Activated CD4-positive, alpha-beta memory T cell treated with anti-CD3 and anti-CD28 coated beads, Interleukin-2, amount 10 ng/mL, durations not matched to agents 7 days and 5 days (primary cell): ENCODE data around the gene EPS8L2. TPM values are rescaled to one million over a fixed set of nuclear protein-coding genes. Genes with fewer than 3 reads are reported as not detected.
"Not testable (repeated sequence)": the region's sequence is repeated elsewhere in the genome, so short reads cannot be mapped to it uniquely, and the experiment has no call there.

Source experiments
- CTCF ChIA-PET: fragments of 350-600 bp; sonication (Branson Sonifier 250); formaldehyde crosslinking; loops from one replicate; lab custom pipeline; 2021; ENCODE audit warnings: antibody characterized with exemption, inconsistent platforms; lab: Charles Lee
- POLR2A ChIA-PET: fragments of 350-600 bp; sonication (Branson Sonifier 250); formaldehyde crosslinking; loops from one replicate; lab custom pipeline; 2021; ENCODE audit warnings: antibody characterized with exemption; lab: Charles Lee
- DNase-seq: peaks from one replicate; pipeline ENCODE4 v3.0.0-alpha.2; 2020
- H3K27ac Mint-ChIP-seq: one replicate; pipeline ENCODE4 v1.8.0; 2021; ENCODE audit warnings: mild to moderate bottlenecking, mixed read lengths
- H3K27me3 Mint-ChIP-seq: one replicate; pipeline ENCODE4 v1.8.0; 2021; ENCODE audit warnings: mixed read lengths
- H3K36me3 Mint-ChIP-seq: one replicate; pipeline ENCODE4 v1.8.0; 2021; ENCODE audit warnings: low read depth, mixed read lengths
- H3K4me1 Mint-ChIP-seq: one replicate; pipeline ENCODE4 v1.8.0; 2021; ENCODE audit warnings: mixed read lengths
- H3K4me3 Mint-ChIP-seq: one replicate; pipeline ENCODE4 v1.8.0; 2021; ENCODE audit warnings: mild to moderate bottlenecking, mixed read lengths
- H3K9me3 Mint-ChIP-seq: one replicate; pipeline ENCODE4 v1.8.0; 2021; ENCODE audit warnings: mixed read lengths
- total RNA-seq, 2 experiments: library from RNA; stranded (reverse); gene quantifications; one replicate each; pipeline ENCODE4 v1.2.3, GENCODE V29; 2021

EPS8L2 gene
- total RNA-seq, 2 experiments from 2014 or later: 16.2 to 19.4 TPM

- ChIA-PET POLR2A (no interaction called here), CTCF (no interaction called here)
- Mint-ChIP-seq H3K9me3 (no peaks in the 10 kb centered on the region), H3K27ac (no peak overlapping the region), H3K27me3 (no peaks in the 10 kb centered on the region), H3K4me3 (no peak overlapping the region), H3K4me1 (no peaks in the 10 kb centered on the region), H3K36me3 (peaks cover 41% of the 10 kb centered on the region)
- DNase-seq: no peak
Measured at GRCh38 chr11:678297-678696, 27.7 kb upstream of the EPS8L2 start.

- no peak overlapping the region for H3K27ac Mint-ChIP-seq
- CTCF ChIA-PET: no interaction called here
- DNase-seq: no peak
- POLR2A ChIA-PET: interaction anchor here (0.6 kb wide), 1 partner anchor 133 kb away, joined by 7 read pairs; no protein-coding TSS in a partner anchor
- H3K9me3 Mint-ChIP-seq: no peaks in the 10 kb centered on the region
- H3K36me3 Mint-ChIP-seq: peaks cover 42% of the 10 kb centered on the region
- no peak overlapping the region for H3K4me3 Mint-ChIP-seq
- H3K27me3 Mint-ChIP-seq: no peaks in the 10 kb centered on the region
- H3K4me1 Mint-ChIP-seq: no peaks in the 10 kb centered on the region
Measured at GRCh38 chr11:679271-680207, 26.5 kb upstream of the EPS8L2 start.

GRCh38 chr11:680476-680875 lies 25.6 kb upstream of the EPS8L2 start:
- CTCF ChIA-PET: no interaction called here
- no peak overlapping the region for H3K27ac Mint-ChIP-seq
- peaks cover 45% of the 10 kb centered on the region for H3K36me3 Mint-ChIP-seq
- POLR2A ChIA-PET: interaction anchor here (1.2 kb wide), 1 partner anchor 15 kb away, joined by 3 read pairs; the partner anchor contains the start of genes DEAF1 and TMEM80
- no peaks in the 10 kb centered on the region for H3K4me1 Mint-ChIP-seq
- no peak overlapping the region for H3K4me3 Mint-ChIP-seq
- H3K27me3 Mint-ChIP-seq: no peaks in the 10 kb centered on the region
- no peak for DNase-seq
- H3K9me3 Mint-ChIP-seq: no peaks in the 10 kb centered on the region

- Mint-ChIP-seq H3K36me3 (peaks cover 45% of the 10 kb centered on the region), H3K27me3 (no peaks in the 10 kb centered on the region), H3K4me3 (no peak overlapping the region), H3K9me3 (no peaks in the 10 kb centered on the region), H3K4me1 (no peaks in the 10 kb centered on the region), H3K27ac (no peak overlapping the region)
- CTCF ChIA-PET: no interaction called here
- no peak for DNase-seq
- POLR2A ChIA-PET: interaction anchor here (1.2 kb wide), 1 partner anchor 14 kb away, joined by 3 read pairs; the partner anchor contains the start of genes DEAF1 and TMEM80
Measured at GRCh38 chr11:680970-681369, 25.1 kb upstream of the EPS8L2 start.

GRCh38 chr11:686451-687243 lies 19.4 kb upstream of the EPS8L2 start:
- H3K27me3 Mint-ChIP-seq: no peaks in the 10 kb centered on the region
- peaks cover 14% of the 10 kb centered on the region for H3K4me1 Mint-ChIP-seq
- no peak overlapping the region for H3K27ac Mint-ChIP-seq
- H3K36me3 Mint-ChIP-seq: peaks cover 52% of the 10 kb centered on the region
- DNase-seq: no peak
- no peaks in the 10 kb centered on the region for H3K9me3 Mint-ChIP-seq
- POLR2A ChIA-PET: no interaction called here
- CTCF ChIA-PET: no interaction called here
- no peak overlapping the region for H3K4me3 Mint-ChIP-seq

GRCh38 chr11:687751-688150 lies 18.3 kb upstream of the EPS8L2 start:
- ChIA-PET CTCF (no interaction called here), POLR2A (interaction anchor here (1.3 kb wide), 1 partner anchor 9 kb away, joined by 3 read pairs; no protein-coding TSS in a partner anchor)
- H3K36me3 Mint-ChIP-seq: peaks cover 43% of the 10 kb centered on the region
- no peak for DNase-seq
- H3K9me3 Mint-ChIP-seq: no peaks in the 10 kb centered on the region
- no peak overlapping the region for H3K27ac Mint-ChIP-seq
- peaks cover 23% of the 10 kb centered on the region for H3K4me1 Mint-ChIP-seq
- no peak overlapping the region for H3K4me3 Mint-ChIP-seq
- H3K27me3 Mint-ChIP-seq: no peaks in the 10 kb centered on the region

GRCh38 chr11:688681-689080 lies 17.4 kb upstream of the EPS8L2 start:
- Mint-ChIP-seq H3K4me1 (peaks cover 33% of the 10 kb centered on the region), H3K36me3 (peaks cover 35% of the 10 kb centered on the region), H3K27ac (no peak overlapping the region), H3K4me3 (no peak overlapping the region), H3K9me3 (no peaks in the 10 kb centered on the region), H3K27me3 (no peaks in the 10 kb centered on the region)
- CTCF ChIA-PET: interaction anchor here (0.7 kb wide), 1 partner anchor 149 kb away, joined by 4 read pairs; no protein-coding TSS in a partner anchor
- POLR2A ChIA-PET: interaction anchor here (1.3 kb wide), 1 partner anchor 8 kb away, joined by 3 read pairs; no protein-coding TSS in a partner anchor
- no peak for DNase-seq

GRCh38 chr11:689625-690024 lies 16.4 kb upstream of the EPS8L2 start:
- H3K4me1 Mint-ChIP-seq: peaks cover 36% of the 10 kb centered on the region
- H3K4me3 Mint-ChIP-seq: no peak overlapping the region
- peaks cover 26% of the 10 kb centered on the region for H3K36me3 Mint-ChIP-seq
- H3K9me3 Mint-ChIP-seq: no peaks in the 10 kb centered on the region
- POLR2A ChIA-PET: no interaction called here
- no peak for DNase-seq
- no peaks in the 10 kb centered on the region for H3K27me3 Mint-ChIP-seq
- H3K27ac Mint-ChIP-seq: no peak overlapping the region
- CTCF ChIA-PET: interaction anchor here (0.7 kb wide), 2 partner anchors 25 to 94 kb away, joined by 3 read pairs; no protein-coding TSS in a partner anchor

DNA sequence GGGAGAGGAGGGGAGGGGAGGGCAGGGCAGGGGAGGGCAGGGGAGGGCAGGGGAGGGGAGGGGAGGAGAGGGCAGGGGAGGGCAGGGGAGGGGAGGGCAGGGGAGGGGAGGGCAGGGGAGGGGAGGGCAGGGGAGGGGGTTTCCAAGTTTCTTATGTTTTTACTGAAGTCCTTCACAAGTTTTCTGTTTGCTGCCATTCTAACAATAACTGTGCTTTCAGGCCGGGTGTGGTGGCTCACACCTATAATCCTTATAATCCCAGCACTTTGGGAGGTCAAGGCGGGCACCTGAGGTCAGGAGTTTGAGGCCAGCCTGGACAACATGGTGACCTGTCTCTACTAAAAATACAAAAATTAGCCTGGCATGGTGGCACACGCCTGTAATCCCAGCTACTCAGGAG lies 15.8 kb upstream of the EPS8L2 start:
- POLR2A ChIA-PET: interaction anchor here (0.9 kb wide), 1 partner anchor 74 kb away, joined by 3 read pairs; the partner anchor contains the start of gene IRF7
- H3K36me3 Mint-ChIP-seq: peaks cover 24% of the 10 kb centered on the region

DNA sequence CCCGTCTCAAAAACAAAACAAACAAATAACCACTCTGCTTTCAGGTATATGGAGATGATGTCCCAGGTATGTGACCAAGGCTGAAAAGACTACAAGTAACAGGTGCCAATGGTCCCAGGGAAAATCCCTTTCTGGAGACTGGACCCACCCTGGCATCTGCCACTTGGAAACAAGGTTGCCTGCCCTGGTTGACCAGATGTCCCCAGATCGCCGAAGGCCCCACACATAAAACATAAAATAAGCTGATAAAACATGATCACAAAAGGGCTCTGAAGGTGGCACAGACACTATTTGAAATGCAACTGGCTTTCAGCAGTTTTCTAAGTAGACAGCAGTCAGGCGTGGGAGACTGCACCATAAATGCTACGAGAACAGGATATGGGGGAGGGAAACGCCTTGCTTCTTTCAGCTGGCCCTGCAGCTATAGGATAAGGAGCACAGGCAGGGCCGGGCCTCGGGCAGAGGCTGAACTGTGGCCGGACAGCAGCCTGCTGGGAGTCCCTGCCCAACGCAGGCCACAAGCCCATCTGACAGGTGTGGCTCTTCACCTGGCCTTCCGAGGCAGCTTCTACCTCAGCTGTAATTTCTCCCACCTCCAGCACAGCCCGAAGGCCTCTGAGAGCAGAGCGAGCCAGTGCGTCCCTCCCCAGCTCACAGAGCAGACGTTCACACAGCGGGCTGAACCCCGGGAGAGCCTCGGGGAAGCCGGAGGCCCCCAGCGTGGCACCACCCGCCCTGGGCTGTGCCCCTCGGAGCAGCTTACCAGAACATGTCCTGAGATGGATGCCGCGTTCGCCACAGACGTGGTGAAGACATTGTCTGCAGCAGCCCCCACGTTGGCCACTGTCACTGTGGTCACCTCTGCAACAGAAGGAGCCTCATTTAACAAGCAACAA lies 15.0 kb upstream of the EPS8L2 start:
- Mint-ChIP-seq H3K27me3 (no peaks in the 10 kb centered on the region), H3K27ac (peak overlapping the region; percentile 61), H3K4me3 (no peak overlapping the region), H3K36me3 (peaks cover 24% of the 10 kb centered on the region), H3K4me1 (peaks cover 36% of the 10 kb centered on the region), H3K9me3 (no peaks in the 10 kb centered on the region)
- CTCF ChIA-PET: no interaction called here
- DNase-seq: no peak
- POLR2A ChIA-PET: interaction anchor here (0.9 to 1.4 kb wide), 2 partner anchors 57 to 75 kb away, joined by 3 read pairs; partner anchors contain the start of gene IRF7

More for the DNA sequence above, 15.8 kb upstream of the EPS8L2 start:
- H3K4me3 Mint-ChIP-seq, CTCF ChIA-PET, H3K9me3 Mint-ChIP-seq, H3K27ac Mint-ChIP-seq, H3K27me3 Mint-ChIP-seq, DNase-seq: not testable (repeated sequence)
- H3K4me1 Mint-ChIP-seq: peaks cover 36% of the 10 kb centered on the region

DNA sequence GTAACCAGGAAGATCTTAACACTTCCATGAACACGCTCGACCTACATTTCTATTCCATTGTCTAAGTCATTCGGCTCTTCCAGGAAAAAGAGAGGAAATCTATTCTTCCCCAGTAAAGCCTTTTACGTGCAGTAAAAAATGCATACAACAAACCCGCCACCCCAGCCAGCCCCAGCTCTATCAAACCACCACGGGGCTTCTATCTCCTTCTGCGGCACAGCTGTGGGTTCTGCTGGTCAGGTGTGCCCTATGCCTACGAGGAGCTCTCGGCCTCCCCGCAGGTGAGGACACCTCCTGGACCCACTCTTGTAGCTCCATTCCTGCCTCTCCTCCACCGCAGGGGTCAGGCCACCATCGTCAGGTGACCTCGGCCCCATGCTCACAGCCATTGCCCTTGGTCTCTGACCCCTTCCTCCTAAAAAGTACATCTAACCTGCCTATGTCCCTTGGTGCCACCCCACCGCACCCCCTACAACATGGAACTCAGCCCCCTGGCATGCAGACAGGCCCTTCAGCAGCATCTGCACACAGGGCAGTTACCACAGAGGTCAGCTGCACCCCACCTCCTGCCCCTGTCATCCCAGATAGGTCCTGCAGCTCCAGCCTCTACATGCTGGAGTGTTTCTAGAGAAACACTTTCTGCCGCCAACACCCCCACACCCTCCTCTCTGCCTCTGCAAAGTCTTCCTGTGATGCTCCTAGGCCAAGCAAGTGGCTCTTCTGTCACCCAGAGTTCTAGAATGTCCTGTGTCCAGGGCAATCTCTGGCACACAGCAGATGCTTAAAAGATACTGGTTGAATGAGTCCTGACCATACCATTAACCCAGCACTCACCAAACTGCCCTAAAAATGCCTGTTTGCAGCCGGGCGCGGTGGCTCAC lies 14.1 kb upstream of the EPS8L2 start:
- DNase-seq: no peak
- peaks cover 22% of the 10 kb centered on the region for H3K36me3 Mint-ChIP-seq
- peak overlapping the region; percentile 11 for H3K27ac Mint-ChIP-seq
- H3K9me3 Mint-ChIP-seq: no peaks in the 10 kb centered on the region
- H3K4me3 Mint-ChIP-seq: no peak overlapping the region
- ChIA-PET CTCF (no interaction called here), POLR2A (interaction anchor here (1.4 kb wide), 1 partner anchor 56 kb away, joined by 3 read pairs; no protein-coding TSS in a partner anchor)
- H3K4me1 Mint-ChIP-seq: peaks cover 41% of the 10 kb centered on the region
- H3K27me3 Mint-ChIP-seq: no peaks in the 10 kb centered on the region
